ENCODE measurements around the gene GABRR3.
"Not testable (repeated sequence)": the region's sequence is repeated elsewhere in the genome, so short reads cannot be mapped to it uniquely, and the experiment has no call there.

Gene GABRR3

DNA sequence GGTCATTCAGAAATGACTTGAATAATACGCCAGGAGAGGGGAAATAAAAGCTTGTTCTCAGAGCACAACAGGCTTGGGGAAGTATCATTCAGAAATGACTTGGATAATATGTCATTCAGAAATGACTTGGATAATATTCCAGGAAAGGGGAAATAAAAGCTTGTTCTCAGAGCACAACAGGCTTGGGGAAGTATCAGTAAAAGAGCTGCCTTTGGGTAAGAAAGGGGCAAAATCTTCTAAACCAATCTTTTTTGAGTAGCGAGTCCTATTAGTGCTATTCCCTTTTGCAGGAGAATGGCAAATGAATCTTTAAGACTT lies 20.9 kb downstream of the GABRR3 start:
- TF ChIP-seq CTCF (IDR thresholded peaks at IDR 0.05; ENCODE audit: low read depth, low read length): no peak
- DNase-seq (ENCODE audit: low read depth, low spot score): no peak
- no peak overlapping the region for H3K4me3 ChIP-seq (ENCODE audit: low read depth, low read length)
- in situ Hi-C loops (cut with HindIII; ENCODE audit: low sequenced_read_pairs): no loop called here

- TF ChIP-seq CTCF (IDR thresholded peaks at IDR 0.05; ENCODE audit: low read depth, low read length): no peak
- in situ Hi-C loops (cut with HindIII; ENCODE audit: low sequenced_read_pairs): no loop called here
- DNase-seq (ENCODE audit: low read depth, low spot score): no peak
These were observed 21.5 kb downstream of the GABRR3 start for GRCh38 chr3:98013411-98014267.

DNA sequence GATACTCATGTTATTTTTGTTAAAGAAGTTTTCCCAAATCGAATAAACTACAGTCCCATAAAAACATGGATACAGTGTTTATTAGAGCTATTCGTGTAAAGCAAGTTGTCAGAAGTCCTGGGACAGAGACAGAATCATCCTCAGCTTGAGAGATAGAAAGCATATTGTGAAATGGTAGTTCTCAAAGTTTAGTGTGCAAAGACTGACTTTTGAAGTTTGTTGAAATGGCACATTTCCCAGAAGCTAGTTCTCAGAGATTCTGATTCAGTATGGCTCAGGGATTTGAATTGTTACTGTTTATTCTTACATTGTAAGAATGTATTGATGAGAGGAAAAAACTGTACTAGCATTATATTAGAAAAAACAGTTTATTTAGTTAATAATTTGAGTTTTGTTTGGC lies 22.1 kb downstream of the GABRR3 start:
- TF ChIP-seq CTCF (IDR thresholded peaks at IDR 0.05; ENCODE audit: low read depth, low read length): no peak
- DNase-seq (ENCODE audit: low read depth, low spot score): no peak
- no peak overlapping the region for H3K4me3 ChIP-seq (ENCODE audit: low read depth, low read length)
- in situ Hi-C loops (cut with HindIII; ENCODE audit: low sequenced_read_pairs): no loop called here

More at GRCh38 chr3:98013411-98014267, 21.5 kb downstream of the GABRR3 start:
- no peak overlapping the region for H3K4me3 ChIP-seq (ENCODE audit: low read depth, low read length)

DNA sequence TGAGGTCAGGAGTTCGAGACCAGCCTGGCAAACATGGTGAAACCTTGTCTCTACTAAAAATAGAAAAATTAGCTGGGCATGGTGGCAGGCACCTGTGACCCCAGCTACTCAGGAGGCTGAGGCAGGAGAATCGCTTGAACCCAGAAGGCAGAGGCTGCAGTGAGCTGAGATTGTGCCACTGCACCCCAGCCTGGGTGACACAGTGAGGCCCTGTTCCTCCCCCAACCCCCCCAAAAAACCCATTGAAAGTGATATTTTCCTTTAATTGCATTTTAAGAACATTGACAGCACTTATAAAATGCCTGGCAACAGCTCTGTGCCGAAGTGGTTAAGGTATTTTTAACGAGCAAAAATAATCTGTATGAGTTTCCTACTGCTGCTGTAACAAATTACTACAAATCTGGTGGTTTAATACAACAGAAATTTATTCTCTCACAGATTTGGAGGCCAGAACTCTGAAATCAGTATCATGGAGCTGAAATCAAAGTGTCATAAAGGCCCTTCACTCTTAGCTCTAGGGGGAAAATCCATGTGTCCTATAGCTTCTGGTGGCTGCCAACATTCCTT lies 24.1 kb downstream of the GABRR3 start:
- in situ Hi-C loops (cut with HindIII; ENCODE audit: low sequenced_read_pairs): not testable (repeated sequence)

DNA sequence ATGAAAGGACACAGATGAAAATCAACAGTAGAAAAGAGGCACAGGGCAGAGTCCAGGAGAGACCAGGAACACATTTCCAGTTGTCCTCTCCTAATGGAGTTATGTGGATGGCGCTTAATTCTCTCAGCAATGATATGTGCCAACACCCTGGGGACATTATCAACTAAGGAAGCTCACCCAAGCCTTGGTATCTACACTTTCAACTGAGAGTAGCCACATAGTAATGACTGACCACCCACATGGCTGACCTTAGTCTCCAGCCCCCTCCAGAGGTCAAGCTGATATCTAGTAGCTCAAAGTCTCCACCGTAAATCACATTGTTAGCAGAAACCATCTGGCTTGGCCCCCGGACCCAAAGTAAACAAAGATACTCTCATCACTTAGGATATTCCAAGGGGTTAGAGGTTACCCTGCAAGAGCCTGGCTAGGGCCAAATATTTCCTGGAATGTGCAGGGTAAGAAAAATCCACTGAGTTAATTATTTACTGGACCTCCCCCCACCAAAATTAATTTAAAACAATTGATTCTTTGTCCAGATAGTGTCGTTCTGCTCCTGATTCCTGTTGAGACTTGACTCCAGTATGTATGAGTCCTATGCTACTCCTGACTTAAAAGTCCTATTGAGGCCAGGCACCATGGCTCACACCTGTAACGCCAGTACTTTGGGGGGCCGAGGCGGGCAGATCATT lies 24.8 kb downstream of the GABRR3 start:
- TF ChIP-seq CTCF (IDR thresholded peaks at IDR 0.05; ENCODE audit: low read depth, low read length): no peak
- no peak for DNase-seq (ENCODE audit: low read depth, low spot score)
- no peak overlapping the region for H3K4me3 ChIP-seq (ENCODE audit: low read depth, low read length)
- in situ Hi-C loops (cut with HindIII; ENCODE audit: low sequenced_read_pairs): no loop called here

More for the DNA sequence above, 24.1 kb downstream of the GABRR3 start:
- DNase-seq (ENCODE audit: low read depth, low spot score); H3K4me3 ChIP-seq (ENCODE audit: low read depth, low read length): not testable (repeated sequence)

DNA sequence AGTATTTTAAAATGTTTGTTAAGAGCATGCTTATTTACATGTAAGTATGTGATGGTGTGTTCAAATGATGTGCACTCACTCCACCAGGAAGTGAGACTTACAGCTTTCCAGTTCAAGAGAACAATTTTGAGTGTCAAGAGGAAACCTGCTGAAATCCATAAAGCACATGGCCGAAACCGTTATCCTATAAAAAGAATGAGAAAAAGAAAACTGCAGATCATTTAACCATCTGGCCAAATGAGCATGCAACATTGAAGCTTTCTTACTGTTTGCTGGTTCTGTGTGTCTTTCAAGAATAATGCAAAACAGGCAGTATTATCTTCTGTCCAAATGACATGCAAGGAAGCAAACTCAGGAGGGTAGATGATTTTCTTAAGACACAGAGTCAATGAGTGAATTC lies 26.3 kb downstream of the GABRR3 start:
- no peak for TF ChIP-seq CTCF (IDR thresholded peaks at IDR 0.05; ENCODE audit: low read depth, low read length)
- in situ Hi-C loops (cut with HindIII; ENCODE audit: low sequenced_read_pairs): no loop called here

GRCh38 chr3:98005438-98005837 lies 29.7 kb downstream of the GABRR3 start:
- in situ Hi-C loops (cut with HindIII; ENCODE audit: low sequenced_read_pairs): no loop called here
- no peak for DNase-seq (ENCODE audit: low read depth, low spot score)
- H3K4me3 ChIP-seq (ENCODE audit: low read depth, low read length): no peak overlapping the region
- TF ChIP-seq CTCF (IDR thresholded peaks at IDR 0.05; ENCODE audit: low read depth, low read length): no peak

More for the DNA sequence above, 26.3 kb downstream of the GABRR3 start:
- no peak overlapping the region for H3K4me3 ChIP-seq (ENCODE audit: low read depth, low read length)
- no peak for DNase-seq (ENCODE audit: low read depth, low spot score)

All from astrocyte of the spinal cord (primary cell).